NCI-H2196 treated with DMSO at 0.1 percent for 48 hours (cell line): Measurements from ENCODE around the gene UBE2E2.
"Not testable (repeated sequence)": the region's sequence is repeated elsewhere in the genome, so short reads cannot be mapped to it uniquely, and the experiment has no call there.

Experiments used
- DNase-seq: peaks from one replicate; lab custom pipeline; 2025; ENCODE audit not compliant: unreplicated experiment; lab: John Stamatoyannopoulos, UW

The UBE2E2 gene

GRCh38 chr3:23320586-23321570 is 117.8 kb downstream of the UBE2E2 start:
- DNase-seq, result no peak

GRCh38 chr3:23324745-23325144 is 121.6 kb downstream of the UBE2E2 start:
- DNase-seq, result no peak

- DNase-seq, result no peak
Measured at GRCh38 chr3:23325466-23326065, 122.4 kb downstream of the UBE2E2 start.

- no peak for DNase-seq
Measured at GRCh38 chr3:23329471-23330105, 126.5 kb downstream of the UBE2E2 start.

DNA sequence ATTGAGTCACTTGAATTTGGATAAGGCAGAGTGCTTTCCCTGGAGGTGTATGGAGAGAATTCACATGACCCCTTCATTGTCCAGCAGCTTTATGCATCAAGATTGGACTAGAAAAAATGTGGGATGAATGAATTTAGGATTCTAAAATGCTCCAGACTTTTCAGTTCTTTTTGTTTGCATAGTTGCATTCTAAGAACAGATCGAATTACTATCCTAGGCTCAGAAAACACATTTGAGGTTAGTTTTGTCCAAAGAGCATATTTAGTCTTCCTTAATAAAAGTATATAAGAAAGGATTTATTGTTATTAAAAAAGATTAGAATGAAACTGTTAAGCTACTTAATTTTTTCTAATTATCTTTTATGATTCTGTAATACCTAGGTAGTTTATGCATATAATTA is 127.4 kb downstream of the UBE2E2 start:
- DNase-seq, result no peak

DNA sequence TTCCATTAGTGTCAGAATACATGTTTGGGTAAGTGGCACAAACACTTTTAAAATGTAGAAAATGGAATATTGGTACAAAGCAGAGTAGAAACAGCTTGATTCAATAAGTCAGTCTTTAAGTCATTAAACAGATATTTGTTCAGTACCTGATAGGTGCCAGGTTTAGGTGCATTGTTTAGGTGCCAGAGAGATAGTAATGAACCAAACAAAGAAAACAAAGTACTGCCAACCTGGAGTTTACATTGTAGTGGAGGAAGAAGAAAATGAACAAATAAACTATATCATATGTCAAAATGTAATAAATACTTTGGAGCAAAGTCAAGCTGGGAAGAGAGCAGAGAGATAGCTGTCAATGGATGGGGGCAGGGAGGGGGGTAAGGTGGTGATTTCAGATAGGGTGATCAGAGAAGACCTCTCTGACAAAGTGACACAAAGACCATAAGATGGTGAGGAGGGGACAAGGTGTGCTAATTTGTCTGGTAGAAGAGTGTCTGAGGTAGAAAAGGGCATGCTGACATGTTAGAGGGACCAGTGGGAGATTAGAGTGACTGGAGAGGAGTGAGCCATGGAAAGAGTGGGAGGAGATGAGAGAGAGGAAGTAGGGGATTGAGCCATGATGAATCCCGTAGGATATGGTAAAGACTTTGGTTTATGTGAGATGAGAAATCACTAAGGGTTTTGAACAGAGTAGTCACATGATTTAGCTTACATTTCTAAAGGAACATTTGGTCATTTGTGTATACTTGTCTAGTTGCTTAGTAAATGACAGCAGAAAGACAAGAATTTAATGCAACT is 128.2 kb downstream of the UBE2E2 start:
- no peak for DNase-seq

DNA sequence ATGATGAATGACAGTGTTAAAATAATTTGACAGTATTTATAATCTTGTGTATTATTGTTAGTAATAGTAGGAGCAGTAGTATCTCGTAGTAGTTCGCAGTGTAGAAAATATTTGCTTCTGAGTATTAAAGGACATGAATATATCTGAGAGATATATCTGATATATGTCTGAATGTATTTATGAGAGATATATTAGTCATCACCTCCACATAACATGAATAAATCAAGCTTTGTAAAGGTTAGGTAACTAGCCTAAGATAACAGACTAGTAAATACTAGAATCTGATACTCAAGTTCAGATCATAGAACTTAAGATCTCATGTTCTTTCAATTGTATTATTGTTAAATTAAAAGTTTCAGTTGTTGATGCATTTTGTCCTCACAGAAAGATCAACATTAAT is 130.5 kb downstream of the UBE2E2 start:
- DNase-seq, result no peak

DNA sequence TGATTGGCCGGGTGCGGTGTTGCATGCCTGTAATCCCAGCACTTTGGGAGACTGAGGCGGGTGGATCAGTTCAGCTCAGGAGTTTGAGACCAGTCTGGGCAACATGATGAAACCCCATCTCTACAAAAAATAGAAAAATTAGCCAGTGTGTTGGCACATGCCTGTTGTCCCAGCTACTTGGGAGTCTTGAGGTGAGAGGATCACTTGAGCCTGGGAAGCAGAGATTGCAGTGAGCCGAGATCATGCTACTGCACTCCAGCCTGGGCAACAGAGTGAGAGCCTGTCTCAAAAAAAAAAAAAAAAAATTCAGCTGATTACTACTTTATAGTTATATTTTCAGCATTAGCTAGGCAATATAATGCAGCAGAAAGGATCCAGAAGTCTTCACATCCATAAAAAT is 133.7 kb downstream of the UBE2E2 start:
- DNase-seq, result not testable (repeated sequence)

DNA sequence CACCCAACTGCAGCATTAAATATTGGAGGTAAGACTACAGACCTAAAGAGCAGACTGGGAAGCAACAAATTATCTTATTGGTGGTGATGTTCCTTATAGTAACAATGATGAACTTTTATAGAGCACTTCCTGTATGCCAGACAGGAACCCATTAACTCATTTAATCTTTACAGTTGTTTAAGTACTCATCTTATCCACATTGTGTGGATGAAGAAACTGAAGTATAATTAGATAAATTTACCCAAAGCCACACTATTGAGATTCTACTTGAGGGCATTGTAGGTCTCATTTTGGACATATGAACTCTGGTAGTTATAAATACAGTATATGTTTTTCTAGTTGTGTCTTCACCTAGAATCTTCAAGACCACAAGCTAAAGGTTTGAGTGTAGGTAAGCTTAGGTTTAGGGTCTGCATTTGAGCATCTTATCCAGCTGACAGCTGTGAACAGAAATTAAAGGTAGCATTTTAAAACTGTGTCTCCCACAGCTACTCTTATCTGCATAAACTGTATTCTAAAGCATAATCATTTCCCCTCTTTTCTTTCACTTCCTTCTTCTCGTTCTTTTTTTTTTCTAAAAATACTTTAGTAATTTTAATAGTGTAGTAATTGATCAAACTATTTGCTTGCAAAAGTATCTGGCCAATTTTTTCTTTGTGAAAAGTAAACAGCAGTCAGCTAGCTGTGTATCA is 138.2 kb downstream of the UBE2E2 start:
- DNase-seq, result no peak

DNA sequence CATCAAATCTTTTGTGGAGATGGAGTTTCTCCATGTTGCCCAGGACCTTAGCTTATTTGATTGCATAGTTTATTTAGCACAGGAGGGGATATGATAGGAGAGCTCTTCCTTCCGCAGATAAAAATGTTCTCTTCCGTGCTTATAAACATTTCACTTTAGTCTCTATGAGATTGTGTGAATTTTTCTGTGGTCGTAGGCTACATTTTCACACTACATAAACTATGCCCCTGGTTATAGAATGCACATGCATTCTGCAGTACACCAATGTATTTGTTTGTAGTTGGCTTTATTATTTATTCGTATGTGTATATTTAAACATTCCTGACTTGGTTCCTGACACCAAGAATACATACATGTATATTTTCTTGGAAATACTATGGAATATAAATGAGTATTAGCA is 139.2 kb downstream of the UBE2E2 start:
- no peak for DNase-seq

- no peak for DNase-seq
Measured at GRCh38 chr3:23343509-23343908, 140.4 kb downstream of the UBE2E2 start.

GRCh38 chr3:23344886-23345285 is 141.8 kb downstream of the UBE2E2 start:
- no peak for DNase-seq

GRCh38 chr3:23349444-23349843 is 146.3 kb downstream of the UBE2E2 start:
- DNase-seq, result not testable (repeated sequence)

- no peak for DNase-seq
Measured at GRCh38 chr3:23356169-23356568, 153.0 kb downstream of the UBE2E2 start.

- no peak for DNase-seq
Measured at GRCh38 chr3:23356923-23357322, 153.8 kb downstream of the UBE2E2 start.

- no peak for DNase-seq
Measured at GRCh38 chr3:23359116-23359515, 156.0 kb downstream of the UBE2E2 start.

DNA sequence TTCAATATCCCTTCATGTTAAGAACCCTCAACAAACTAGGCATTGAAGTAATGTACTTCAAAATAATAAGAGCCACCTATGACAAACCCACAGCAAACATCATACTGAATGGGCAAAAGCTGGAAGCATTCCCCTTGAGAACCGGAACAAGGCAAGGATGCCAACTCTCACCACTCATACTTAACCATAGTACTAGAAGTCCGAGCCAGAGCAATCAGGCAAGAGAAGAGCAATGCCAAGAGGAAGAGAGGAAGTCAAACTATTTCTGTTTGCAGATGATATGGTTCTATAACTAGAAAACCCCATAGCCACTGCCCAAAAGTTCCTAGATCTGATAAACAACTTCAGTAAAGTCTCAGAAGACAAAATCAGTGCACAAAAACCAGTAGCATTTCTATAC is 161.9 kb downstream of the UBE2E2 start:
- DNase-seq, result no peak

DNA sequence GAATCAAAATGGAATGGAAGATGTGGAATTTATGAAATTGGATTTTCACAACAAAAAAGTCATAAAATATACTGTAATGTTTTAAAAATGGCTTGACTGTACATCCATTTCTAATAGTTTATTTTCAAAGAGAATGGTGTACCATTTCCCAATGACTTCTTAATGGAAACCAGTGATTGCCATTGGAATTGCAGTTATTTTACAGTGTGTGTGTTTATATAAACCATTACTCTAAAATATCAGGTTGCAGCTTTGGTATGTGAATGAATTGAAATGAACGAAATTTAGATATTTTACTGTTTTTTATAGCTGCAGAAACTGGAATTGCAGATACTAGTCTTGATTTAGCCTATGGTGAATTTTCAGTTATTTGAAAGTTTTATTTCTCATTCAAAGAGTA is 165.6 kb downstream of the UBE2E2 start:
- no peak for DNase-seq

GRCh38 chr3:23372285-23372684 is 169.2 kb downstream of the UBE2E2 start:
- DNase-seq, result no peak

GRCh38 chr3:23376516-23377248 is 173.6 kb downstream of the UBE2E2 start:
- no peak for DNase-seq
